Immature natural killer cell (primary cell): ENCODE results near the gene PKD2L1. TPM values are rescaled to one million over a fixed set of nuclear protein-coding genes. Genes with fewer than 3 reads are reported as not detected.
"Not testable (repeated sequence)": the region's sequence is repeated elsewhere in the genome, so short reads cannot be mapped to it uniquely, and the experiment has no call there.

Experiments used
- DNase-seq, 3 donors: peaks; one replicate each; pipeline ENCODE4 v3.0.0; 2022; ENCODE audit warnings: mixed read lengths in 1 of 3
- H3K27ac Mint-ChIP-seq, 6 donors: one replicate each; pipeline ENCODE4 v1.8.0; 2020; ENCODE audit warnings: mixed read lengths in 6 of 6, mild to moderate bottlenecking in 5 of 6, inconsistent platforms in 4 of 6, moderate library complexity in 3 of 6
- H3K27me3 Mint-ChIP-seq, 3 donors: one replicate each; pipeline ENCODE4 v1.8.0; 2020 to 2021; ENCODE audit warnings: low read depth in 3 of 3, mild to moderate bottlenecking in 3 of 3, mixed read lengths in 3 of 3, moderate library complexity in 3 of 3, inconsistent platforms in 1 of 3
- H3K36me3 Mint-ChIP-seq, 3 donors: one replicate each; pipeline ENCODE4 v1.8.0; 2020; ENCODE audit warnings: mixed read lengths in 3 of 3, inconsistent platforms in 2 of 3, mild to moderate bottlenecking in 2 of 3
- H3K4me1 Mint-ChIP-seq, 2 donors: one replicate each; pipeline ENCODE4 v1.8.0; 2020; ENCODE audit warnings: inconsistent platforms in 2 of 2, mild to moderate bottlenecking in 2 of 2, mixed read lengths in 2 of 2, moderate library complexity in 1 of 2
- H3K4me3 Mint-ChIP-seq, 5 donors: one replicate each; pipeline ENCODE4 v1.8.0; 2020; ENCODE audit warnings: mild to moderate bottlenecking in 5 of 5, mixed read lengths in 5 of 5, inconsistent platforms in 3 of 5, moderate library complexity in 3 of 5
- H3K9me3 Mint-ChIP-seq, 6 donors: one replicate each; pipeline ENCODE4 v1.8.0; 2020; ENCODE audit warnings: mild to moderate bottlenecking in 6 of 6, mixed read lengths in 6 of 6, inconsistent platforms in 4 of 6, moderate library complexity in 3 of 6
- polyA plus RNA-seq, 3 donors: library from polyadenylated mRNA; unstranded; fragments of 300-500 nt; fragmentation: Illumina TruSeq; gene quantifications; one replicate each; pipeline ENCODE4 v1.2.3, GENCODE V29; 2021

PKD2L1 gene
- polyA plus RNA-seq, result not detected

DNA sequence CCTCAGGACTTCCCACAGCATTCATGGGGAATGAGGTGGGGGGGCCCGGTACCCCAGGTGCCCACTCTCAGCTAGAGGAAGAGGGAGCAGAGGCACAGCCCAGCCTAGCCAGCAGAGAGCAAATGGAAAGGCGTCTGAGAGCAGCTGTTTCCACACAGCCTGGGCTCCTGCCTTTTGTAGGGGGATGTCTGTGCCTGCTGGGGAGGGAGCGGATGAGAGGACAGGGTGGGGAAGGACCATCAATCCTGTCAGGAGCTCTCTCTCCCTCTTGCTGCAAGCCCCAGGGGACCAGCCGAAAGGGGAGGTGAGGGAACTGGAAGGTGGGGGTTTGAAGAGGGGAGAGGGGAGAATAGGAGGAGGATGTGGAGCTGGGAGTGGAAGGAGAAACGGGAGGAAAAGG, at the start of gene PKD2L1:
Gene PKD2L1 (minus strand): TSS at position 150 of the 400 bp plus-strand sequence. CDS start 125 bp downstream, at position 25.
- DNase-seq, result no peak
- Mint-ChIP-seq H3K4me1 (no peaks in the 10 kb centered on the region), H3K36me3 (no peaks in the 10 kb centered on the region), H3K9me3 (no peaks in the 10 kb centered on the region), H3K27me3 (peaks cover 4 to 8% (median 8%) of the 10 kb centered on the region in 3 donors), H3K4me3 (no peak within 1 kb of the TSS), H3K27ac (no peak within 1 kb of the TSS)

DNA sequence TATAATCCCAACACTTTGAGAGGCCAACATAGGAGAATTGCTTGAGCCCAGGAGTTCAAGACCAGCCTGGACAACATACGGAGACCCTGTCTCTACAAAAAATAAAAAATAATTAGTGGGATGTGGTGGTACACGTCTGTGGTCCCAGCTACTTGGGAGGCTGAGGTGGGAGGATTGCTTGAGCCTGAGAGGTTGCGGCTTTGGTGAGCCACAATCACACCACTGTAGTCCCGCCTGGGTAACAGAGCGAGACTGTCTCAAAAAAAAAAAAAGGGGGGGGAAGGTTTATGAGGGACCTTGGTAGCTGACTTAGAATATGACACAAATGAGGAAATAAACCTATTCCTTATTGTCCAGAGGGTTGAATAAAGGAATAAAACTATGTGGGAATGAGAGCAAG, 47.8 kb upstream of the PKD2L1 start:
- H3K4me3 Mint-ChIP-seq, result peak overlapping the region in 3 of 5 donors; percentile 11 to 64 (median 39)
- H3K27ac Mint-ChIP-seq, result peak overlapping the region in 2 of 6 donors; percentile 26 to 70

DNA sequence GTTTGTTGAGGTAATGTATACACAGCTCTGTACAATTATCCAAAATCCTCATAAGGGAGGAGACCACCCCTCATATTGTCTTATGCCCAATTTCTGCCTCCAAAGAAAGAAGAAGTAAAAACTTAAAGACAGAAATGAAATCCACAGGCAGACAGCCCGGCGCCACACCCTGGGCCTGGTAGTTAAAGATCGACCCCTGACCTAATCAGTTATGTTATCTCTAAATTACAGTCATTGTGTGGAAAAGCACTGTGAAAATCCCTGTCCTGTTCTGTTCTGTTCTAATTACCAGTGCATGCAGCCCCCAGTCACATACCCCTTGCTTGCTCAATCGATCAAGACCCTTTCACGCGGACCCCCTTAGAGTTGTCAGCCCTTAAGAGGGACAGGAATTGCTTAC, 46.6 kb upstream of the PKD2L1 start:
- H3K9me3 Mint-ChIP-seq, H3K4me3 Mint-ChIP-seq, H3K27ac Mint-ChIP-seq, DNase-seq, H3K27me3 Mint-ChIP-seq: not testable (repeated sequence)
- H3K4me1 Mint-ChIP-seq, result peaks cover 17 to 20% of the 10 kb centered on the region in 2 donors
- peaks cover under 1 to 10% (median 10%) of the 10 kb centered on the region in 3 donors for H3K36me3 Mint-ChIP-seq

More for the DNA sequence above, 47.8 kb upstream of the PKD2L1 start:
- DNase-seq, result peak; percentile 61 to 67 (median 64)
- Mint-ChIP-seq H3K9me3 (no peaks in the 10 kb centered on the region), H3K27me3 (peaks cover 5 to 9% (median 9%) of the 10 kb centered on the region in 3 donors), H3K4me1 (peaks cover 17 to 19% of the 10 kb centered on the region in 2 donors), H3K36me3 (peaks cover 12 to 17% (median 16%) of the 10 kb centered on the region in 3 donors)

DNA sequence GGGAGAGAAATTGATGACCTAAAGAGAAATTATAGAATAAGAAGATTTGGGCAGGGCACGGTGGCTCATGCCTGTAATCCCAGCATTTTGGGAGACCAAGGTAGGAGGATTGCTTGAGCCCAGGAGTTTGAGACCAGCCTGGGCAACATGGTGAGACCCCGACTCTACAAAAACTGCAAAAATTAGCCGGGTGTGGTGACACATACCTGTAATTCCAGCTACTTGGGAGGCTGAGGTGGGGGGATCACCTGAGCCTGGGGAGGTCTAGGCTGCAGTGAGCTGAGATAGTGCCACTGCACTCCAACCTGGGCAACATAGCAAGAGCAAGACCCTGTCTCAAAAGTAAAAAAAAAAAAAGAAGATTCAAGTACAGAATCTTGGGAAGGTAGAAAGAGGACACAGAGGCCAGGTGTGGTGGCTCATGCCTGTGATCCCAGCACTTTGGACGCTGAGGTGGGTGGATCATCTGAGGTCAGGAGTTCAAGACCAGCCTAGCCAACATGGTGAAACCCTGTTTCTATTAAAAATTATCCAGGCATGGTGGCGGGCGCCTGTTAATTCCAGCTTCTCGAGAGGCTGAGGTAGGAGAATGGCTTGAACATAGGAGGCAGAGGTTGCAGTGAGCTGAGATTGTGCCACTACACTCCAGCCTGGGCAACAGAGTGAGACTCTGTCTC, 44.8 kb upstream of the PKD2L1 start:
- DNase-seq, H3K36me3 Mint-ChIP-seq, H3K9me3 Mint-ChIP-seq, H3K27ac Mint-ChIP-seq: not testable (repeated sequence)
- Mint-ChIP-seq H3K4me3 (peak overlapping the region in 1 of 5 donors; percentile 2), H3K4me1 (peaks cover 35 to 37% of the 10 kb centered on the region in 2 donors), H3K27me3 (peaks cover 9 to 16% (median 11%) of the 10 kb centered on the region in 3 donors)

DNA sequence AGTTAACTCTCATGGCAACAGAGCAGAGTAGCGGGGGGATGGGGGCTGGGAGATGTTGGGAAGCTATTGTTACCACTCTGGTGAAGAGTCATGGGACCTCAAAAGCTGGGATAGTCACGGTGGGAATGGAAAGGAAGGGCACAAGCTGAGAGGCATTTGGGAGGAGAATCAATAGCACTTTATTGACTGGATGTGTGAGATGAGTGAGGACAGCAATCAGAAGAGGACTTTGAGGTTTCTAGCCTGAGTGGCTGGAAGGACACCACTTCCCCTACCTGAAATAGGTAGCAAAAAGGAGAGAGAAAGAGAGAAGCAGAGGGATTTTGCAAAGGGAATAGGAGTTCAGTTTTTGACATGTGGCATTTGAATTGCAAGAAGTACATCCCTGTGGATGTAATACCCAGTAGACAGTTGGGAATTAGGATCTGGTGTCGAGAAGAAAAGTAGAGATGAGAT, 44.2 kb upstream of the PKD2L1 start:
- Mint-ChIP-seq H3K4me3 (no peak overlapping the region), H3K4me1 (peaks cover 39 to 42% of the 10 kb centered on the region in 2 donors), H3K9me3 (no peaks in the 10 kb centered on the region), H3K27ac (no peak overlapping the region), H3K27me3 (peaks cover 9 to 19% (median 11%) of the 10 kb centered on the region in 3 donors), H3K36me3 (no peaks in the 10 kb centered on the region)
- DNase-seq, result no peak

DNA sequence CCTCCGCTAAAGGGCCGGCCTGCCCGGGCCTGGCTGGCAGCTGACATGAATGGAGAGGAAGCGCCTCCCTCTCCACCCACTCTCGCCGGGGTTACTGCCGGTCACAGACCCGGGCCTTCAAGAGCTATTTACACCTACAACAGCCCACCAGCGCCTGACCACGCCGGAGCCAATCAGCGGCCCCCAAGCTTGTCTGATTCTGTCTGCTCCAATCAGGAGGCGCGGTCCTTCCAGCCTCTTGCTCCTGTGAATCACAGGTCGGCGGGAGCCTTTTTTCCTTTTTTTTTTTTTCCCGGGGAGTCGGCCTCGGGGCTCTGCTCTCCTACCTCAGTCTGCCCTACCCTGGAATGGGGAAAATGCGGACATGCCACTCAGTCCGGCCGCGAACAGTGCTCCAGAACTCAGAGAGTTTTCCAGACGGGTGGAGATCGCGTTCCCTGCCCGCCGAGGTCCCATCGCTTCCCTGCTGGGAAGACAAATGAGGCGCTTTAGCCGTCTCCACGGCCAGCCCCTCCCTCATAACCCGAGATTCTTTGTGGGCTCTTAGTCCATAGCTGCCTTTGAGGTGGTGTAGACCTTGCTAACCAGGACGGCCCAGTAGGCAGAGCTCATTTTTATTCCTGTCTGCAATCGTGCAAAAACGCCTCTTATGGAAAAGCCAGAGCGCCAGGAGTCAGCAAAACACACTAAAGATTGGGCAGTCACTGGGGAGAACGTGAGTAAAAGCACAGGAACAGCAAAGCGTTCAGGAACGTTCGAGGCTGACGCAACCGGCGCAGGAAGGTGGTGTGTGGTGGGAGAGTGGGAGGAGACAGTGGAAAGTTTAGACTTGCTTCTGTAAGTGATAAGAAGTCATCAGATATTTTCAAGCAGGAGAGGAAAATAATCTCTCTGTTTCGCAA, 43.5 kb upstream of the PKD2L1 start:
- H3K27me3 Mint-ChIP-seq, result peaks cover 9 to 19% (median 11%) of the 10 kb centered on the region in 3 donors
- H3K9me3 Mint-ChIP-seq, result no peaks in the 10 kb centered on the region
- H3K36me3 Mint-ChIP-seq, result no peaks in the 10 kb centered on the region
- no peak overlapping the region for H3K27ac Mint-ChIP-seq
- DNase-seq, result peak; percentile 86 to 88 (median 87)
- no peak overlapping the region for H3K4me3 Mint-ChIP-seq
- peaks cover 39 to 43% of the 10 kb centered on the region in 2 donors for H3K4me1 Mint-ChIP-seq

DNA sequence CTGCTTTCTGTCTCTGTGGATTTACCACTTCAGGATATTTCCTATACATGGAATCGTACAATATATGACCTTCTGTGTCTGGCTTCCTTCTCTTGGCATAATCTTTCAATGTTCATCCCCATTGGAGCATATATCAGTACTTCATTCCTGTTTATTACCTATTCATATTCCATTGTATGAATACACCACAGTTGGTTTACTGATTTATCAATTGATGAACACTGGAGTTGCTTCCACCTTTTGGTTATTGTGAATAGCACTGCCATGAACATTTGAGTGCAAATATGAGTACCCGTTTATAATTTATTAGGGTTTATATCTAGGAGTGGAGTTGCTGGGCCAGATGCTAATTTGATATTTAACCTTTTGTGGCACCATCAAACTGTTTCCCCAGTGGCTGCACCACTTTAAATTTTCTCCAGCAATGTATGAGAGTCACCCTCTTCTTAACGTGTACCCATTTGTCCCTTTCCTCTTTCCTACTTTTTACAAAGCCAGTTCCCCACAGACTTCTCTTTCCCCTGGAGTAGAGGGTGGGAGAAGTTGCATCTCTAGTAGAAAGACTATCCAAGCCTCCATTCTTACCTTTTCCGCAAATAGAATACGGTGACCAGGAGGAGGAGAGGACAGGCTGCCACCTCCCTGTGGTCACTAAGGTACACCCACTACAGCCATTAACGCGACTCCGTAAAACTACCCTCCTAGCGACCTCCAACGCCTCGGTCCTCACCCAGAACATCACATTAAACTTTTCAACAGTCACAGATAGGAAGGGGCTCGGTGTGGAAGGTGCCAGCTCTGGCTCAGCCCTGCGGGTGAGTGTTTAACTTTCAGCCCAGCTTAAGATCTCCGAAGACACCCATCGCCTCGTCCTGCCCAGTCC, 42.6 kb upstream of the PKD2L1 start:
- H3K4me1 Mint-ChIP-seq, result peaks cover 30 to 35% of the 10 kb centered on the region in 2 donors
- no peak for DNase-seq
- no peak overlapping the region for H3K4me3 Mint-ChIP-seq
- peaks cover 3 to 14% (median 9%) of the 10 kb centered on the region in 3 donors for H3K27me3 Mint-ChIP-seq
- H3K27ac Mint-ChIP-seq, result no peak overlapping the region
- no peaks in the 10 kb centered on the region for H3K9me3 Mint-ChIP-seq
- H3K36me3 Mint-ChIP-seq, result no peaks in the 10 kb centered on the region

DNA sequence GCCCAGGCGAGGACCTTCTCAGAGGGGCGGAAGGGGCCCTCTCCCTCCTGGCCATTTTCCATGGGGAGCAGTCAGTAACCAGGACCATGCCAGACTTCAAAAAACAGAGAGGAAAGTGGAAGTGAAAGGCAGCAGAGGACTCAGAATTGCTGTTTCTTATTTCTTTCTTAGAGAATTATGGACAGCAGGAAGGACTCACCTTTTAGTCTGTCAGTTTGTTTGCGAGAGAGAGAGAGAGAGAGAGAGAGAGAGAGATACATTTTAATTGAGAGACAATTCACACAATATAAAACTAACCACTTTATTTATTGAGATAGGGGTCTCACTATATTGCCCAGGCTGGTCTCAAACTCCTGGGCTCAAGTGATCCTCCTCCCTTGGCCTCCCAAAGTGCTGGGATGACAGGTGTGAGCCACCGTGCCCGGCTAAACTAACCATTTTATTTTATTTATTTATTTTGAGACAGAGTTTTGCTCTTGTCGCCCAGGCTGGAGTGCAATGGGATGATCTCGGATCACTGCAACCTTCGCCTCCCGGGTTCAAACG, 41.5 kb upstream of the PKD2L1 start:
- no peaks in the 10 kb centered on the region for H3K9me3 Mint-ChIP-seq
- H3K36me3 Mint-ChIP-seq, result no peaks in the 10 kb centered on the region
- H3K4me1 Mint-ChIP-seq, result peaks cover 26 to 29% of the 10 kb centered on the region in 2 donors
- H3K4me3 Mint-ChIP-seq, result peak overlapping the region; percentile 69 to 82 (median 80)
- H3K27me3 Mint-ChIP-seq, result peaks cover 0 to 11% (median 7%) of the 10 kb centered on the region in 3 donors
- H3K27ac Mint-ChIP-seq, result peak overlapping the region in 5 of 6 donors; percentile 89 to 97 (median 90)
- DNase-seq, result no peak

DNA sequence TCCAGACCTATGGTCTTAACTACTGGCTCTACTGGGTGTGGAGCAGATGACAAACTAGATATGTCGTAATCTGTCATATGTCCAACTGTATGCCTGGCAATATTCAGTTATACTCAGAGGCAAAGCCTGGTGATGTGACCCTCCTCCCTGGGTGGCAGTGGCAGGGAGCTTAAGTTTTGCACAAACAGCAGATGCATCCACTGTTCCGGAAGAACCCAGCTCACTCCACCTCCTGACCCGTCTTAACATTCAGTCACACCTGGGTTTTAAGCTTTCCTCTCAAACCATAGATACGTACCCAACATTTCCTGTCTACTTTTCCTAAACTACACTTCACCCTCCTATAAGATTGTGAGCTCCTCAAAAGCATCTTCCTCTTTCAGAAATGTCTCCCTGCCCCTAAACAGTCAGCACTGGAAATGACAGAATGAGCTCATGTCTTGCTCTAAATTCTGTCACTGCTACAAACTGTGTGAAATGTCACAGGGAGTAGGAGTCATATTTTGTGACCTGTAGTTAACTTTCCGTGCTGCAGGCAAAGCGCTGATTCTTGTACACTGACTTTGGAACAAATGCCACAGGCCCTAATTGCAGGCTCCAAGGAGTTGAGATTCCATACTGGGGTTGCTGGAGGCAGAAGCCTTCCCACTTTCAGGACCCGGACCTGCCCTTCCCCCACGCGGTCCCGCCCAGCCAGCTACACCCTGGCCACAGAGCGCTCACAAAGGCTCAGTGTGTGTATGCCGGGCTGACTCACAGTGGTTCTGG, 40.9 kb upstream of the PKD2L1 start:
- peak overlapping the region in 5 of 6 donors; percentile 89 to 97 (median 90) for H3K27ac Mint-ChIP-seq
- peaks cover 25 to 28% of the 10 kb centered on the region in 2 donors for H3K4me1 Mint-ChIP-seq
- peak; percentile 56 to 66 (median 65) for DNase-seq
- no peaks in the 10 kb centered on the region for H3K9me3 Mint-ChIP-seq
- H3K4me3 Mint-ChIP-seq, result peak overlapping the region; percentile 69 to 82 (median 80)
- no peaks in the 10 kb centered on the region for H3K36me3 Mint-ChIP-seq
- H3K27me3 Mint-ChIP-seq, result peaks cover 0 to 11% (median 7%) of the 10 kb centered on the region in 3 donors

DNA sequence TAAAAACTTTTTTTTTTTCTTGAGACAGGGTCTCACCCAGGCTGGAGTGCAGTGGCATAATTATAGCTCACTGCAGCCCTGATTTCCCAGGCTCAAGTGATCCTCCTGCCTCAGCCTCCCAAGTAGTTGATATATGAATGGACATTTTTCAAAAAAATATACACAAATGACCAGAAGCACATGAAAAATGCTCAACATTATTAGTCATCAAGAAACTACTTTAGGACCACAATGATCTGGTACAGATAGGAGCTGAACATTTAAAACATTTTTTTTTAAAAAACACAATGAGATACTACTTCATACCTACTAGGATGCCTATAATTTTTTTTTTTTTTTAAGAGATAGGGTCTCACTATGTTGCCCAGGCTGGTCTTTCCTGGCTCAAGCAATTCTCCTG, 38.7 kb upstream of the PKD2L1 start:
- peaks cover 25 to 28% of the 10 kb centered on the region in 2 donors for H3K4me1 Mint-ChIP-seq
- peaks cover 0 to 4% (median 0%) of the 10 kb centered on the region in 3 donors for H3K36me3 Mint-ChIP-seq
- H3K27me3 Mint-ChIP-seq, result peaks cover 0 to 11% (median 7%) of the 10 kb centered on the region in 3 donors
- no peak overlapping the region for H3K4me3 Mint-ChIP-seq
- H3K27ac Mint-ChIP-seq, result no peak overlapping the region
- H3K9me3 Mint-ChIP-seq, result no peaks in the 10 kb centered on the region
- no peak for DNase-seq

DNA sequence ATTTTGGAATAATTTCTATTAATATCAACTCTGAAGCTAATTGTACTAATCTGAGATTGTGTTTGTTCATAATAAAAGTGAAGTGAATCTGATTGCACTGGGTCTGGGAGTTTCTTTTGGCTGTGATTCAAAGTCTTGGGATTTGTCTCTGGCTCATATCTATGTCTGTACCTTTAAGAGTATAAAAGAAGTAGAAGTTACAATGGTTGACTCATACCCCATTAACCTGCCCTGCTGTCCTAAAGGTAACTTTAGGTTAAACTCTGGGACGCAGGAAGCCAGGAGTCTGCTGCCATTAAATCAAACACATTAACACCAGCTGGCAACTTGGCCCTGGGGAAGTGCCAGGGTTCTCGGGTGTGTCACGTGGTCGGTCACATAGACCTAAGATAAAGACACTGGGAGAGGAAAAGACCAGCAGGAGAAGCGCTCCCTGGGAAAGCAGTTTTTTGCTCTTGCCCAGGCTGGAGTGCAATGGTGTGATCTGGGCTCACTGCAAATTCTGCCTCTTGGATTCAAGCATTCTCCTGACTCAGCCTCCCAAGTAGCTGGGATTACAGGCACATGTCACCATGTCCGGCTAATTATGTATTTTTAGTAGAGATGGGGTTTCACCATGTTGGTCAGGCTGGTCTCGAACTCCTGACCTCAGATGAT, 34.8 kb upstream of the PKD2L1 start:
- H3K9me3 Mint-ChIP-seq, result no peaks in the 10 kb centered on the region
- peaks cover 0 to 3% (median 0%) of the 10 kb centered on the region in 3 donors for H3K27me3 Mint-ChIP-seq
- peaks cover 16 to 19% (median 19%) of the 10 kb centered on the region in 3 donors for H3K36me3 Mint-ChIP-seq
- no peak overlapping the region for H3K27ac Mint-ChIP-seq
- DNase-seq, result no peak
- H3K4me1 Mint-ChIP-seq, result peaks cover 7 to 10% of the 10 kb centered on the region in 2 donors
- H3K4me3 Mint-ChIP-seq, result no peak overlapping the region

DNA sequence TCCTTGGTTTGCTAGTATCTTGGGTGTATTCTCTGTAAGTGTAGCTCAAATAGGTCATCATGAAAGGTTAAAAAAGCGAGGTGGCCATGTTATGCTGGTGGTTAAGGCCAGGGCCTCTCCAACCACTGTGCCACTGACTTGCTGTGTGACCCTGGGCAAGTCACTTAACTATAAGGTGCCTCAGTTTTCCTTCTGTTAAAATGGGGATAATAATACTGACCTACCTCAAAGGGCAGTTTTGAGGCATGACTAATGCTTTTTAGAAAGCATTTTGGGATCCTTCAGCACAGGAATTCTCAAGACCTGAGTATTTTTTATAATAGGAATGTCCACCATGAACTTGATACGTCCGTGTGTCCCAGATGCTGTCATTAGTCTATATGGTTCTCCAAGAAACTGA, 34.1 kb upstream of the PKD2L1 start:
- Mint-ChIP-seq H3K27ac (no peak overlapping the region), H3K9me3 (no peaks in the 10 kb centered on the region), H3K27me3 (peaks cover 0 to under 1% (median 0%) of the 10 kb centered on the region in 3 donors), H3K36me3 (peaks cover 19 to 26% (median 24%) of the 10 kb centered on the region in 3 donors), H3K4me1 (peaks cover under 1 to 6% of the 10 kb centered on the region in 2 donors), H3K4me3 (no peak overlapping the region)
- DNase-seq, result no peak
